OCI-LY3 (cell line): ENCODE measurements around the gene CNGA2.

Source experiments
- CTCF ChIP-seq: fragments of 200-600, 300-600 bp; sonication (generic); IDR thresholded peaks from 2 replicates; pipeline ENCODE4 v1.5.1; 2014; ENCODE audit warnings: antibody characterized with exemption, low read length, low read depth
- EZH2phosphoT487 ChIP-seq: fragments of 200-600 bp; shearing (Covaris generic); IDR thresholded peaks from 2 replicates; pipeline ENCODE4 v1.6.1; 2018; ENCODE audit warnings: antibody characterized with exemption, mixed run types, low read depth

GRCh38 chrX:151776181-151776731, 41.7 kb downstream of the CNGA2 start:
- TF ChIP-seq CTCF (no peak), EZH2phosphoT487 (no peak)
